Left ventricle myocardium inferior (tissue), 1 donor: ENCODE measurements around the gene VCAN. TPM values are rescaled to one million over a fixed set of nuclear protein-coding genes. Genes with fewer than 3 reads are reported as not detected.

Experiments
- DNase-seq: peaks from one replicate; pipeline ENCODE4 v3.0.0-alpha.2; 2020
- H3K27ac ChIP-seq: fragments of 200-600 bp; replicated peaks from 2 replicates; pipeline ENCODE4 v1.8.0; 2021
- H3K27me3 ChIP-seq: fragments of 200-600 bp; 2 replicates; pipeline ENCODE4 v1.8.0; 2021; ENCODE audit warnings: low read depth
- H3K36me3 ChIP-seq: fragments of 200-600 bp; 2 replicates; pipeline ENCODE4 v1.8.0; 2021
- H3K4me1 ChIP-seq: fragments of 200-600 bp; 2 replicates; pipeline ENCODE4 v1.8.0; 2021
- H3K4me3 ChIP-seq: fragments of 200-600 bp; 2 replicates; pipeline ENCODE4 v1.8.0; 2021; ENCODE audit warnings: mild to moderate bottlenecking, moderate library complexity
- H3K9me3 ChIP-seq: fragments of 200-600 bp; replicated peaks from 2 replicates; pipeline ENCODE4 v1.8.0; 2021
- intact Hi-C: fragments of 100-400 bp; cut with micrococcal nuclease; formaldehyde crosslinking; loops from one replicate; pipeline ENCODE4 v1.11.0; 2022
- total RNA-seq: library from RNA; stranded (reverse); fragmentation: NEBNext Ultra II Directional; extraction: Animal tissue kit (Norgen Biotek cat#: 25700); gene quantifications from one replicate; pipeline ENCODE4 v1.2.1, GENCODE V29; 2021
- TF ChIP-seq, protein P1 (sequence below): fragments of 200-600 bp; IDR thresholded peaks from 2 replicates; pipeline ENCODE4 v1.8.0; 2021; ENCODE audit warnings: antibody characterized with exemption, mild to moderate bottlenecking, borderline replicate concordance
- donor health status: DM: no; HTN: yes; CAD: no; lungs with severe emphysema.

The VCAN gene
- total RNA-seq, 1 donor from 2014 or later, result 25.2 TPM

DNA sequence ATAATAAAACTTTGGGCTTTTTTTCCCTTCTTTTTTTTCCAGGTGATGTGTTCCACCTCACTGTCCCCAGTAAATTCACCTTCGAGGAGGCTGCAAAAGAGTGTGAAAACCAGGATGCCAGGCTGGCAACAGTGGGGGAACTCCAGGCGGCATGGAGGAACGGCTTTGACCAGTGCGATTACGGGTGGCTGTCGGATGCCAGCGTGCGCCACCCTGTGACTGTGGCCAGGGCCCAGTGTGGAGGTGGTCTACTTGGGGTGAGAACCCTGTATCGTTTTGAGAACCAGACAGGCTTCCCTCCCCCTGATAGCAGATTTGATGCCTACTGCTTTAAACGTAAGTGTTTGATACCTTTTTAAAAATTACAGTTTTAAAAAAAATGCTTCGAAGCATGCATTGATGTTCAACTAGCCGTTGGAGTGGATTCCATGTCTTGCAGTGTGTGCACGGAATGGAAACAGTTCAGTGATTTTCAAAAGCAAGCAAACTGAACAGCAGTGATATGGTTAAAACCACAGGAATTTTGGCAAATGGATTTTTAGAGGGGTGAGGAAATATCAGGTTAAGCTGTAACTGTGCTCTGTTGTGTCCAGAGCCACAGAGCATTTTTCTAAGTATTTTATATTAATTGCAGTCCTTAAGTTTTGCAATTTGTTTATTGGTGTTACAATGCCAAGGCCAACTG lies 40.7 kb downstream of the VCAN start:
- TF ChIP-seq, protein P1, sequence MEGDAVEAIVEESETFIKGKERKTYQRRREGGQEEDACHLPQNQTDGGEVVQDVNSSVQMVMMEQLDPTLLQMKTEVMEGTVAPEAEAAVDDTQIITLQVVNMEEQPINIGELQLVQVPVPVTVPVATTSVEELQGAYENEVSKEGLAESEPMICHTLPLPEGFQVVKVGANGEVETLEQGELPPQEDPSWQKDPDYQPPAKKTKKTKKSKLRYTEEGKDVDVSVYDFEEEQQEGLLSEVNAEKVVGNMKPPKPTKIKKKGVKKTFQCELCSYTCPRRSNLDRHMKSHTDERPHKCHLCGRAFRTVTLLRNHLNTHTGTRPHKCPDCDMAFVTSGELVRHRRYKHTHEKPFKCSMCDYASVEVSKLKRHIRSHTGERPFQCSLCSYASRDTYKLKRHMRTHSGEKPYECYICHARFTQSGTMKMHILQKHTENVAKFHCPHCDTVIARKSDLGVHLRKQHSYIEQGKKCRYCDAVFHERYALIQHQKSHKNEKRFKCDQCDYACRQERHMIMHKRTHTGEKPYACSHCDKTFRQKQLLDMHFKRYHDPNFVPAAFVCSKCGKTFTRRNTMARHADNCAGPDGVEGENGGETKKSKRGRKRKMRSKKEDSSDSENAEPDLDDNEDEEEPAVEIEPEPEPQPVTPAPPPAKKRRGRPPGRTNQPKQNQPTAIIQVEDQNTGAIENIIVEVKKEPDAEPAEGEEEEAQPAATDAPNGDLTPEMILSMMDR, result no peak
- H3K4me3 ChIP-seq, result no peak overlapping the region
- H3K36me3 ChIP-seq, result no peaks in the 10 kb centered on the region
- no peaks in the 10 kb centered on the region for H3K27me3 ChIP-seq
- H3K4me1 ChIP-seq, result peaks cover 14% of the 10 kb centered on the region
- no peak for DNase-seq
- intact Hi-C loops, result no loop called here
- no peaks in the 10 kb centered on the region for H3K9me3 ChIP-seq
- H3K27ac ChIP-seq, result no peak overlapping the region

DNA sequence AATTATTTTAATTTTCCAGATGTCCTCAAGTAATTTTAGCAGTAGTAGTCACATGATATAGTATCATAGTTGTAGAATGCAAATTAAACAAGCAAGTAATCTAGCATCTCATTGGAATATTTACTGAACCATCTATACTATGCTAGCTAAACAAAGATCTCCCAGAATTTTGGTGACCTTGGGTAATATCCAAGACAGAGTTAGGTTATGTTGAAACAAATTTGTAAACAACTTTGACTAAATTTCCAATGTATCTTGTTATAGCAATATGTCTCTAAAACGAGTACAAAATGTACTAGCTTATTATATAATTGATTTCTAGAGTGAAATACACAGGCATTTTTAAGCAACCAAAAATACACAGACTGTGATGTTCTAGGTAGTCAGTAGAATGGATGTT lies 41.5 kb downstream of the VCAN start:
- Histone ChIP-seq H3K9me3 (no peaks in the 10 kb centered on the region), H3K27me3 (no peaks in the 10 kb centered on the region), H3K4me1 (peaks cover 14% of the 10 kb centered on the region), H3K27ac (no peak overlapping the region), H3K36me3 (no peaks in the 10 kb centered on the region), H3K4me3 (no peak overlapping the region)
- TF ChIP-seq, protein P1, result no peak
- intact Hi-C loops, result no loop called here
- DNase-seq, result no peak

DNA sequence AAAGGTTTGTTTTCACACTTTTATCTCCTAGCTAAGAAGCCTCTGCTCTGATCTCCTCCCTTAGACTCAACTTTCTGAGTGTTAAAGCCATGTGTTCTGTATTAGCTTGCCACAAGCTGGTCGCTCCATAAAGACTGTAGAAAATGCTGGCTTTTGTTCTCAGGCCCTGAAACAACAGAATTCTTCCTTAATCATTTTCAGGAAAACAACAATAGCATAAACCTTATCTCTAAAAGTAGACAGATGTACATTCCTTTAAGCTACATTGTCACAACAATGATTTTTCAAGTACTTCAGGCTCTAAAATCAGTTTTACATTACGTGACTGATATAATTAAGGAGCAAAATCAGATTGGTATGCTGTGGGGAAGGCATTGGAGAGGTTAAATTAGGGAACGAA lies 41.9 kb downstream of the VCAN start:
- intact Hi-C loops, result no loop called here
- no peaks in the 10 kb centered on the region for H3K27me3 ChIP-seq
- H3K4me1 ChIP-seq, result peaks cover 14% of the 10 kb centered on the region
- TF ChIP-seq, protein P1, result no peak
- no peak overlapping the region for H3K4me3 ChIP-seq
- H3K36me3 ChIP-seq, result no peaks in the 10 kb centered on the region
- H3K9me3 ChIP-seq, result no peaks in the 10 kb centered on the region
- no peak overlapping the region for H3K27ac ChIP-seq
- no peak for DNase-seq

DNA sequence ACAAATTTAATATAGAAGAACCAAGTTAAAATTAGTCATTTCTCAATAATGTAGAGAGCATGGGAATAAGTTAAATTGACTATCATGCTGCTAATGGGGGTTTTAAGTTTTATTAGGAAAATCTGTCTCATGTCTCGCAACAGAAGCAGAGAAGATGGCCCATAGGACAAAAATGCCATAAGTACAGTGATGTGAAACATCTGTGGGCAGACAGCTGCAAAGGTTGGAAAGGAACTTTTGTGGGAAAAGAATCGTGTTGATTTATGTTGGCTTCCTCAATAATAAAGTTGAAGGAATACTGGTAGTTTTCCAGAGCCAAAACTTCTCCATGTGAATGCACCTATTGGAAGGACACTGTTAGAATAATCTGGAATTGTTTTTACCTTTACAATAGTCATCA lies 44.8 kb downstream of the VCAN start:
- H3K36me3 ChIP-seq, result no peaks in the 10 kb centered on the region
- no peaks in the 10 kb centered on the region for H3K9me3 ChIP-seq
- no peak overlapping the region for H3K4me3 ChIP-seq
- DNase-seq, result no peak
- H3K27me3 ChIP-seq, result no peaks in the 10 kb centered on the region
- H3K4me1 ChIP-seq, result no peaks in the 10 kb centered on the region
- intact Hi-C loops, result no loop called here
- TF ChIP-seq, protein P1, result no peak
- peak overlapping the region; percentile 27 for H3K27ac ChIP-seq

DNA sequence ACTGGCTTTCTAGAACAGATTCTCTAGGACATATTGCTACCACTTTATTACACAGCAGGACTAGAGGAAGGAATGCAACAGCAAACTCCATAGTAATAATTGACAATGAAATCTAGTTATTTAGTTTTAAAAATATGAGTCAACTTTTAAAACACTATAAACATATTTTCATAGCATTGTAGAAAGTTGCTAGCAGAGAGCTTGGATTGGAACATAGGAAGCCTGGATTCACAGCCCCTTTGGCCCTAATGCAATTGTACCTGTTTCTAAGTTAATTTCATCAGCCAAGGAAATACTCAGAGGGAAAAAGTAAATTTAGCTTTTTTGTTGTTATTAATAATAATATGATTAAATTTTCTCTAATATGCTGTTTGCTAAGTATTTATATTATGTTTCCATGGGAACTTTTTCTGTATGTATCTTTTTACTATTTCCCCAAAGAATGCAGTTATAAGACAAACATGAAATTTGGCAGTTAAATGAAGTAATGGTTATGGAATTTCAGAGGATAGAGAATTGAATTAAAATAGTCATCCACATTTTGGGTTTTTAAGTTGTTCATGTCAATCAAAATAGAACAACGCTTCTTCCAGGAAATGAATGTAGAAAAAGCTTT lies 45.6 kb downstream of the VCAN start:
- Histone ChIP-seq H3K4me1 (no peaks in the 10 kb centered on the region), H3K9me3 (no peaks in the 10 kb centered on the region), H3K36me3 (no peaks in the 10 kb centered on the region), H3K27ac (peak overlapping the region; percentile 27), H3K27me3 (no peaks in the 10 kb centered on the region), H3K4me3 (no peak overlapping the region)
- no peak for DNase-seq
- TF ChIP-seq, protein P1, result no peak
- intact Hi-C loops, result no loop called here
